VCaP (cell line): ENCODE results near the gene GLRX2.

ENCODE experiments used
- H3K27ac ChIP-seq: fragments of 450-650 bp; 2 replicates; pipeline ENCODE4 v1.5.1; 2017
- CTCF ChIP-seq: fragments of 450-650 bp; conservative IDR thresholded peaks from 2 replicates; pipeline ENCODE4 v1.5.1; 2017; ENCODE audit warnings: mild to moderate bottlenecking, moderate library complexity

GLRX2 gene

GRCh38 chr1:193066606-193067005 lies 38.6 kb downstream of the GLRX2 start:
- TF ChIP-seq CTCF, result no peak
- H3K27ac ChIP-seq, result peak overlapping the region; percentile 23; the same call in 1 of the 2 replicates

GRCh38 chr1:193065954-193066353 lies 39.3 kb downstream of the GLRX2 start:
- TF ChIP-seq CTCF, result no peak
- H3K27ac ChIP-seq, result peak overlapping the region; percentile 23; the same call in 1 of the 2 replicates

GRCh38 chr1:193062698-193063463 lies 42.3 kb downstream of the GLRX2 start:
- no peak for TF ChIP-seq CTCF
- H3K27ac ChIP-seq, result no peak overlapping the region

GRCh38 chr1:193060938-193061337 lies 44.3 kb downstream of the GLRX2 start:
- TF ChIP-seq CTCF, result no peak
- H3K27ac ChIP-seq, result peak overlapping the region; percentile 93

GRCh38 chr1:193060406-193060805 lies 44.8 kb downstream of the GLRX2 start:
- no peak for TF ChIP-seq CTCF
- H3K27ac ChIP-seq, result peak overlapping the region; percentile 93

GRCh38 chr1:193060115-193060403 lies 45.2 kb downstream of the GLRX2 start:
- peak overlapping the region; percentile 93 for H3K27ac ChIP-seq
- TF ChIP-seq CTCF, result no peak

GRCh38 chr1:193059282-193060114 lies 45.7 kb downstream of the GLRX2 start, which contains the start of the genes RO60 and UCHL5:
Gene RO60 (plus strand): TSS chr1:193059612. CDS start chr1:193069055, 9,443 bp downstream.
Gene UCHL5 (minus strand): TSS chr1:193059360. CDS start chr1:193059260, 100 bp downstream.
- peak within 1 kb of the TSS; percentile 93 for H3K27ac ChIP-seq
- TF ChIP-seq CTCF, result no peak
